DMS79 treated with DMSO at 0.1 percent for 48 hours (cell line): ENCODE measurements around the gene DAB2.

ENCODE experiments used
- DNase-seq: peaks from one replicate; lab custom pipeline; 2025; lab: John Stamatoyannopoulos, UW

The DAB2 gene

GRCh38 chr5:39381376-39381775 is 43.4 kb downstream of the DAB2 start:
- no peak for DNase-seq

- DNase-seq: no peak
Measured at GRCh38 chr5:39379693-39380092, 45.1 kb downstream of the DAB2 start.

GRCh38 chr5:39377613-39378012 is 47.2 kb downstream of the DAB2 start:
- no peak for DNase-seq

GRCh38 chr5:39376293-39376714 is 48.5 kb downstream of the DAB2 start:
- no peak for DNase-seq

GRCh38 chr5:39373791-39374190 is 51.0 kb downstream of the DAB2 start:
- no peak for DNase-seq

DNA sequence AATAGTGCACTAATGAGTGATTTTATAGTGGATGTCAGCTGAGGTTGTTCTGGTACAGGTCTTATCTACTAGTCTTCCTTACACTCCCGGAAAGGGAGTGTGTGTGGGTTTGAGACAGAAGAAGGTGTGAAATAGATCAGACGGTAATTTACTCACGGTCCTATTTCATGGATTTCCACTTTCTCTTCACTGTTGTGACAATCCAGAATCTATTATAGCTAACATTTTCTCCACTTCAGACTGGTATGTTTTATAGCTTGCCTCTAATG is 53.5 kb downstream of the DAB2 start:
- no peak for DNase-seq

- DNase-seq: no peak
Measured at GRCh38 chr5:39370555-39371366, 54.0 kb downstream of the DAB2 start.

DNA sequence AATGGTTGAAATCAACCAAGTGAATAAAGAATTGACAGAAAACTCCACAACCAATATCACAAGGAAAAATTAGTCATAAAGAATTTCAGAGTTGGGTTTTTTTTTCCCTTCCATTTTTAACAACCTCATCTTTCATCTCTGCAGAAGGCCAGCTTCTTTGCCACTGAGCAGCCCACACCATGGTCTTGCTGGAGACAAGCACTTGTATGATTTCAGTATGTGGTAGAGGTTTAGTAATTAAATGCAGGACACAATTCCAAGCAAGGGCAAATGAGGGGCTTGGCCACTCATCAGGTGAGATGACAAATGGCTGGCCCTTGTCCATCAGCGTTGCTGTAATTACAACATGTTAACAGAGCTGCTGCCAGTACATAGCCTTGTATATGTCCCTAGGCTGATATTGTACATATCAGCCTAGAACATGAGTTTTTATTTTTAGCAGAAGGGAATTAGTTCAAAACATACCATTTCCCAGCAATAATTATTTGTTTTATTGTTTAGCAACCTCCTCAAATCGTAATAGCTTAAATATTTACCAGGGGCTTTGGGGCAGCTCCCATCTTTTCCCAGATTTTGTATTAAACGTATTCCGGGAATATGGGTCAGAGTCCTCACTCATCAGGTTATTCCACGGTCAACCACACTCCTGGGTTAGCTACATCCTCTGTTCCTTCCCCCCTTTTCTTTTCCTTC is 55.5 kb downstream of the DAB2 start:
- no peak for DNase-seq

GRCh38 chr5:39368116-39368515 is 56.7 kb downstream of the DAB2 start:
- no peak for DNase-seq

DNA sequence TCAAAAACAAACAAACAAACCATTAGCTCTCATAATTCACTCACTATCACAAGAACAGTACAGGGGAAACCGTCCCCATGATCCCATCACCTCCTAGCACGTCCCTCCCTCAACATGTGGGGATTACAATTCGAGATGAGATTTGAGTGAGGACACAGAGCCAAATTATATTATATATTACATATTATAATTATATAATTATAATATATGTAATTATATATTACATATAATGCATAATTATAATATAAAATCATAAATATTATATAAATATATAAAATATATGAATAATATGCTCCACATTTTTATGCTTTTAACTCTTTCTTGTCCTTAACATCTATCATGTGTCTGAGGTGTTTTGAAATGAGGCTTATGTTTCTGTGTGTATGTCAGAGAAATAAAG is 57.1 kb downstream of the DAB2 start:
- no peak for DNase-seq

- DNase-seq: no peak
Measured at GRCh38 chr5:39364367-39364766, 60.4 kb downstream of the DAB2 start, which contains the start of gene C9. TSS of gene C9 (minus strand) at chr5:39364495. CDS start at chr5:39364464, 31 bp downstream.

GRCh38 chr5:39363217-39363616 is 61.6 kb downstream of the DAB2 start:
- no peak for DNase-seq

- DNase-seq: no peak
Measured at GRCh38 chr5:39362646-39363045, 62.1 kb downstream of the DAB2 start.

DNA sequence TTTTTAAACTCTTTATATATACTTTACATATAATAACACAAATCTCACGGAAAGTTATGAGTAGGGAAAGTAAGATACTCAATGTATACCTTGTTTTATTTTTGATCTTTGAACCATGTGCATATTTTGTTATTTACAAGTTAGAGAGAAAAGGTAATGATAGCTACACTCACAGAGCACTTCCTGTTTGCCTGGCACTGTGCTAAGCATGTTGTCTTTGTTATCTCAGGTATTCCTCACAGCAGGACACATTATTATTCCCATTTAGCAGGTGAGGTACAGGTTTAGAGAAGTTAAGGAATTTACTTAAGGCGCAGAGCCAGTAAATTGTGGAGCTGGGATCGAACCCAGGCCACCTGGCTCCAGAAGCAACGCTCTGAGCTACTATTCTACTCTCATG is 63.5 kb downstream of the DAB2 start:
- DNase-seq: no peak

GRCh38 chr5:39360471-39361111 is 64.2 kb downstream of the DAB2 start:
- DNase-seq: no peak

DNA sequence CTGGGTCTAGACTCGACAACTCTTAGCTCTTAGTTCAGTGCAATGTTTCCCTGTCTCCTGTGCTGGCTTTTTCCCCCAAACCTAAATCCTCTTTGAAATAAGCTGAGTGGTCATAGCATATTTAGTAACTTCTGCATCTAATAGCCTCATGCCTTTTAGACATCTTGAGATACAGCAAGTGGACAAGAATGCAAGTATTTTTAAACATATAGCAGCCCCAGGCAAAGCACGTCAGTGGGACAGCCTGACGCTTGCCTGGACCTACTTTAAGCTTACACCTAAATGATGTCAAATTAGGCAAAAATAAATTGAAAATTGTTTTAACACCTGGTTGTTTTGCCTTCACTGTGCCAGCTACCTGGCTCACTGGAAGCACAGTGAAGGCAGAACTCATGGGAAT is 68.5 kb downstream of the DAB2 start:
- DNase-seq: no peak

DNA sequence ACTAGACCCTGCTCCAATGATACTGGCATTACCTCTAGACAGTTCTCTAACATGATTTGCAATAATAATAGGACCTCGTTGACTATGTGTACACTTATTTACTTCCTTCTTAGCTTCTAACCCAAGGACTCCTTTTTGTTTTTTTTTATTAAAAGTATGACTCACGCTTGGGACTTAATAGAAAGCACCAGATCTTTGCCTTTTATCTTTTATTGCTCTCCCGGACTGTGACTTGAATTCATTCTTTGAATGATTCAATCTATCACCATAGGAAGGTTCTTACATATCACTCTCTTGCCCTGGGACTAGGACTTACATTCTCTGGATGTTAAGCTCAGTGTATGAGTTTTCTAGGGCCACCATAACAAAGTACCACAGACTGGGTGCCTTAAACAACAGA is 69.5 kb downstream of the DAB2 start:
- DNase-seq: no peak

DNA sequence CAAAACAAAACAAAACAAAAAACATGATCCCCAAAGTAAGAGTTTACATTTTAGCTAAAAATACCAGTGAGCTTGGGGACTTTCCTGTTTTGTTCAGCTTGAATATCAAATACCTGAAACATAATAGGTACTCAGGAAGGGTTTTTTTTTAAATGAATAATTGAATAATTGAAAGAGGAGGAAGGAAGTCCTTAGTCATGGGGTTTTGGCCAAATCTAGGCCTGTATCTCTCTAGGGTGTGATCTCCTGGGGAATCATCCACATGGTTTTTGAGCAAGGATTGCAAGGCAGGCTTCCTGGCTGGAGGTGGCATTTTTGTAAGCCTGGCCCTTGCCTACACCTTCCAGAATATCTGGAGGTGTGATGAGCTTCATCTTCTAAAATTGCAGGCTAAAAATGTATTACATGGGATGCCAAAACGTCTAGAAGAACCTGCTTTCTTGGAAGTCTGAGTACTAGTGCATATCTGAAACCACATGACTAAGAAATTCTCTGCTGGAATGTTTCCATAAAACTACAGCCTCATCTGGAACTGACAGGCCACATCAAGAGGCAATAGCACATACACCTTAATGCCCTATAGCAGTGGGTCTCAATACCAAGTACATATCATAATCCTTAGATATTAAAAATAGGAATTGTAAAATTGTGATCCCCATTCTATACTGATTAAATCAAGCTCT is 70.9 kb downstream of the DAB2 start:
- no peak for DNase-seq

GRCh38 chr5:39352951-39353350 is 71.8 kb downstream of the DAB2 start:
- DNase-seq: no peak

GRCh38 chr5:39352170-39352569 is 72.6 kb downstream of the DAB2 start:
- no peak for DNase-seq

DNA sequence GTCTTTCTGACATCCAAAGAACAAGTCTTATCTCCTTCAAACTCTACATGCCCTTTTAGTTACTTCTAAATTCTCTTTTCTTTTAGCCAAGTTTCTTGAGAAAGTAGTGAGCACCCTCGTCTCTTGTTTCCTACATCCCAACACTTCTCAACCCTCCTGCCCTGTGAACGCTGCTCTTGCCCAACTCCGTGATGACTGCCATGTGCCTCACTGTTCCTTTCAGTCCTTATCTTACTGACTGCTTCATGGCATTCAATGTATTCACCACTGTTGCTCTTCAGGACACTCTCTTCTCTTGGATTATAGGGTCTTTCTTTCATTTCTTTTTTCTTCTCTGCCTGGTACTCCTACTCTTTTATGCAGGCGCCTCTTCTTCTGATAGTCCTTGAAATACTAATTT is 75.3 kb downstream of the DAB2 start:
- DNase-seq: no peak

DNA sequence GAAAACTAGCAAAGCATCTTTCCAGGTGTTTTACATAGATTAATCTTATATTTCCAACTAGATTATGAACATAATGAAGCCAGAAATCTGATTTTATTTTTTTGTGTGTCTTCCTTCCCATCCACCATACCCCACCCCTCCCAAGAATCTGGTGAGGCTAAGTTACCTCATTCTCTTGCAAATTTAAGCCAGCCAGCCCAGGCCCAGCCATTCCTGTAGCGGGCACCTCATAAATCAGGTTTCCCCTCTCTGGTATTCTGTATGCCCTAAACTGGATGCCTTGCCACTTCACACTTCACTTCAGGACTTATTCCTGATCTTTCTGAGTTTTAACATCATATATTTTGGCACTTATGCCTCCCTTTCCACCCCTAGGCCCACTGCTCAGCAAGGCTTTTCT is 82.3 kb downstream of the DAB2 start:
- DNase-seq: no peak

- DNase-seq: no peak
Measured at GRCh38 chr5:39341896-39342295, 82.9 kb downstream of the DAB2 start.
